NB4 (cell line): ENCODE results near the gene ANKRD2.

Experiments used
- DNase-seq: peaks from one replicate; pipeline ENCODE4 v3.0.0; 2010; ENCODE audit warnings: low read depth
- H3K4me3 ChIP-seq: one replicate; pipeline ENCODE4 v1.5.1; 2011; ENCODE audit warnings: mild to moderate bottlenecking, low read depth, low read length, moderate library complexity
- CTCF ChIP-seq: IDR thresholded peaks from one replicate; pipeline ENCODE4 v1.5.1; 2012; ENCODE audit warnings: low read depth, low read length
- MYC ChIP-seq: IDR thresholded peaks from 2 replicates; pipeline ENCODE4 v1.6.1; 2011; ENCODE audit warnings: low read depth, low read length
- POLR2A ChIP-seq: IDR thresholded peaks from 2 replicates; pipeline ENCODE4 v1.6.1; 2011; ENCODE audit warnings: mild to moderate bottlenecking; ENCODE audit not compliant: insufficient read length; ENCODE audit errors: extremely low read depth
- TF ChIP-seq, protein P1 (sequence below): IDR thresholded peaks from 2 replicates; pipeline ENCODE4 v1.6.1; 2011; ENCODE audit warnings: low read depth, low read length

Gene ANKRD2

DNA sequence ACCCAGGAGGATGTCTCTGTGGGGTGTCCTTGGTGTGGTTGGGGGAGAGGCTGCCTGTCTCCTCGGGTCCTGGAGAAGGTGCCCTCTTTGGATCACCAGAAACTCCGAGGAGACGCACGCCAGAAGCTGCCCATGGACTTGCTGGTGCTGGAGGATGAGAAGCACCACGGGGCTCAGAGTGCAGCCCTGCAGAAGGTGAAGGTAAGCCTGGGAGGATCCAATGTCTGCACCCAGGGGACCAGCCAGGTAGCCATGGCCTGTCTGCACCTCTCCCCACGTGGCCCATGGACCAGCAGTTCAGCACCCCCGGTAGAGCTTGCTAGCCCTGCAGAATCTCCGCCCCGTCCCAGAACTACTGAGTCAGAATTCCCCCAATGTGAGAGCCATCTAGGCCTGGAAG, 5.1 kb downstream of the ANKRD2 start:
- no peak overlapping the region for H3K4me3 ChIP-seq
- TF ChIP-seq POLR2A (no peak), CTCF (no peak), MYC (no peak)
- TF ChIP-seq, protein P1, sequence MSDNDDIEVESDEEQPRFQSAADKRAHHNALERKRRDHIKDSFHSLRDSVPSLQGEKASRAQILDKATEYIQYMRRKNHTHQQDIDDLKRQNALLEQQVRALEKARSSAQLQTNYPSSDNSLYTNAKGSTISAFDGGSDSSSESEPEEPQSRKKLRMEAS: no peak
- no peak for DNase-seq

GRCh38 chr10:97578171-97578844, 5.7 kb downstream of the ANKRD2 start:
- H3K4me3 ChIP-seq: no peak overlapping the region
- TF ChIP-seq MYC (no peak), CTCF (no peak), POLR2A (no peak)
- TF ChIP-seq, protein P1: no peak
- no peak for DNase-seq

- no peak overlapping the region for H3K4me3 ChIP-seq
- no peak for DNase-seq
- TF ChIP-seq, protein P1: no peak
- TF ChIP-seq MYC (no peak), POLR2A (no peak), CTCF (no peak)
Observed at GRCh38 chr10:97580421-97581367, 8.1 kb downstream of the ANKRD2 start.

- TF ChIP-seq MYC (no peak), POLR2A (no peak), CTCF (no peak)
- TF ChIP-seq, protein P1: no peak
- DNase-seq: no peak
- no peak overlapping the region for H3K4me3 ChIP-seq
Observed at GRCh38 chr10:97582169-97582568, 9.6 kb downstream of the ANKRD2 start.

GRCh38 chr10:97583476-97583875, 10.9 kb downstream of the ANKRD2 start:
- H3K4me3 ChIP-seq: no peak overlapping the region
- no peak for DNase-seq
- TF ChIP-seq CTCF: no peak
- no peak for TF ChIP-seq POLR2A
- TF ChIP-seq, protein P1: no peak
- TF ChIP-seq MYC: no peak
